ENCODE measurements around the gene FOXL2NB.

FOXL2NB gene

DNA sequence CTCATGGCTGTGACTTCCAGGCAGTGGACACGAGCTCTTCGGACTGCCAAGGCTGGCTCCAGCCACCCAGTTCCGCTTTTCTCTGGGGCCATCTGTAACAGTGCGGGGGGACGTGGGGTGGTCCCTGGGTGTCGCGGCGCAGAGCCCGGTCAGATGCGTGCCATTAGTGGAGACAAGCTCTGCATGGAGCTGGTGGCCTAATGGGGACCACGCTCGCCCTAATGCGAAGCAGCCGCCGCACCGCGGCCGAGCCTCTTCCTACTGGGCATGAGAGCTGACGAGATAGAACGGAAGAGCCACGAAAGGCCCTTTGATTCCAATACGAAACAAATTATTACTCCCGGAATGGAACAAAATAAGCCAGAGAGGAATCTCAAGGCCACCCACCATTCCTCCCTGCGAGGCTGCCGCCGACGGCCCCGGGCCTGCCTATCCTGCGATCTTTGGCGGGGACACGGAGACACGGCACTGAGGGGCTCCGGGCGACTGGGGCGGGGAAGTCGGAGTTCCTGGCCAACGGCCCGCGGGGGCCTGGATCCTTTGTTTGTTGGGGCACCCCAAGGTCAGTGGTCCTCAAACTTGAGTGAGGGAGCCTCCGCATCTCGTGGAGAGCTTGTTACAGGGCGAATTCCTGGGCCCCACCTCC lies 18.2 kb upstream of the FOXL2NB start:
- TF ChIP-seq, protein P1, sequence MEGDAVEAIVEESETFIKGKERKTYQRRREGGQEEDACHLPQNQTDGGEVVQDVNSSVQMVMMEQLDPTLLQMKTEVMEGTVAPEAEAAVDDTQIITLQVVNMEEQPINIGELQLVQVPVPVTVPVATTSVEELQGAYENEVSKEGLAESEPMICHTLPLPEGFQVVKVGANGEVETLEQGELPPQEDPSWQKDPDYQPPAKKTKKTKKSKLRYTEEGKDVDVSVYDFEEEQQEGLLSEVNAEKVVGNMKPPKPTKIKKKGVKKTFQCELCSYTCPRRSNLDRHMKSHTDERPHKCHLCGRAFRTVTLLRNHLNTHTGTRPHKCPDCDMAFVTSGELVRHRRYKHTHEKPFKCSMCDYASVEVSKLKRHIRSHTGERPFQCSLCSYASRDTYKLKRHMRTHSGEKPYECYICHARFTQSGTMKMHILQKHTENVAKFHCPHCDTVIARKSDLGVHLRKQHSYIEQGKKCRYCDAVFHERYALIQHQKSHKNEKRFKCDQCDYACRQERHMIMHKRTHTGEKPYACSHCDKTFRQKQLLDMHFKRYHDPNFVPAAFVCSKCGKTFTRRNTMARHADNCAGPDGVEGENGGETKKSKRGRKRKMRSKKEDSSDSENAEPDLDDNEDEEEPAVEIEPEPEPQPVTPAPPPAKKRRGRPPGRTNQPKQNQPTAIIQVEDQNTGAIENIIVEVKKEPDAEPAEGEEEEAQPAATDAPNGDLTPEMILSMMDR (conservative IDR thresholded peaks at IDR 0.05; ENCODE audit: low read depth, low read length), result no peak

DNA sequence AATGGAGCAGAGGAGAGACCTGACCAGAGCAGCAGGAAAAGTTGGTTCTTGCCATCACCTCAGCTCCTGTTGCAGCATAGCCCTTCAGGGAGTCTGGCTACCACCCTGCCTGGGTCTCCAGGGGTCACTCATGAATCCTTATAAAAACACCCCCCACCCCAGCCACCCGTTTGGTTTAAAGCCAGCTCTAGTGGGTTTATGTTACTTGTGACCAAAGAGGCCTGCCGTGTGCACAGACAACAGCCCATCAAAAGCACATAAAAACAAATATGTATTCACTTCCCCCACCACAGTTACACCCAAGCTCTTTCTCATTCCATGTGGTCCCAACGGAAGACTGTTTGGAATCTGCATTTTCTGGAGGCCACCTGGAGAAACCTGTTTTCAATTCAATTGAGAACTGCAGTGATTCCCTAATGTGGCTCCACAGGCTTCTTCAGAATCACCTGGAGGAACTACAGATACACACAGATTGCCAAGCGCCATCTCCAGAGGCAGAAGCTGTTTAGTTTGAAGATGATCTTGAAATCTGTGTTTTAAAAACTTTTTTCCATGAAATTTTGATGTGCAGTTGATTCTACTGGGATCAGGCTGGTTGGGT lies 13.8 kb upstream of the FOXL2NB start:
- DNase-seq (ENCODE audit: low read depth), result no peak
- TF ChIP-seq, protein P1 (conservative IDR thresholded peaks at IDR 0.05; ENCODE audit: low read depth, low read length), result no peak
- no peak overlapping the region for H3K4me3 ChIP-seq (ENCODE audit: low read depth, low read length)

More for the DNA sequence above, 18.2 kb upstream of the FOXL2NB start:
- DNase-seq (ENCODE audit: low read depth), result no peak
- H3K4me3 ChIP-seq (ENCODE audit: low read depth, low read length), result no peak overlapping the region

DNA sequence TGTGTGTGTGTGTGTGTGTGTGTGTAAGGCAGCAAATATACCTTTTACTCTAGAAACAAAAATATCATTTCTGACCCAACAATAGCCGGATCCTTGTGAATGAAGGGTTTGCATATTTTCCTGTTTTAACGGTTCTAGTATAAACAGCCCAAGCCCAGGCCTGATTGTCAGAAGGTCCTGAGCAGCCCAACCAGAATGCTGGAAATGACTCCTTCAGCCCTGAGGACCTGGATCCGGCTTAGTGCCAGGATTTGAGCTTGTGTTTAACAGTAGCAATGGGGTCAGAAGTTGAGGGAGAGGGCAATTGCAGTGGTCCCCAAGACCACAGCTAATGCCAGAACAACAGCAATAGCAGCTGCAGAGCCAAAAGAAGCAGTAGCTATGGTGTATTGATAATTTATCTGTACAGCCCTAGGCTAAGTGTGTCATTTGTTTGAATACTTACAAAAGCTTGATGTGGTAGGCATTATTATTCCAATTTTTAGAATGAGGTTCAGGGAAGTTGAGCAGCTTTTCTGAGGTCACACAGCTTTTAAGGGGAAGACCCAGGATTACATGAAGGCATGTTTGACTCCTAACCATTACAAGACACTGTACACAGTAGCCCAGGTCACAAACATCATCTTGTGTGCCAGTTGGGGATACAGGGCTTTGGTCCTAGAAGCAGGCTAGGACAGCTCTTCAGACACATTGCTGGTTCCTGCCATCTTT lies 12.9 kb upstream of the FOXL2NB start:
- TF ChIP-seq, protein P1 (conservative IDR thresholded peaks at IDR 0.05; ENCODE audit: low read depth, low read length), result no peak
- no peak for DNase-seq (ENCODE audit: low read depth)
- H3K4me3 ChIP-seq (ENCODE audit: low read depth, low read length), result no peak overlapping the region

- peak overlapping the region; percentile 46 for H3K4me3 ChIP-seq (ENCODE audit: low read depth, low read length)
- no peak for DNase-seq (ENCODE audit: low read depth)
- TF ChIP-seq, protein P1 (conservative IDR thresholded peaks at IDR 0.05; ENCODE audit: low read depth, low read length), result no peak
These were observed 11.5 kb upstream of the FOXL2NB start for GRCh38 chr3:138935505-138935862.

DNA sequence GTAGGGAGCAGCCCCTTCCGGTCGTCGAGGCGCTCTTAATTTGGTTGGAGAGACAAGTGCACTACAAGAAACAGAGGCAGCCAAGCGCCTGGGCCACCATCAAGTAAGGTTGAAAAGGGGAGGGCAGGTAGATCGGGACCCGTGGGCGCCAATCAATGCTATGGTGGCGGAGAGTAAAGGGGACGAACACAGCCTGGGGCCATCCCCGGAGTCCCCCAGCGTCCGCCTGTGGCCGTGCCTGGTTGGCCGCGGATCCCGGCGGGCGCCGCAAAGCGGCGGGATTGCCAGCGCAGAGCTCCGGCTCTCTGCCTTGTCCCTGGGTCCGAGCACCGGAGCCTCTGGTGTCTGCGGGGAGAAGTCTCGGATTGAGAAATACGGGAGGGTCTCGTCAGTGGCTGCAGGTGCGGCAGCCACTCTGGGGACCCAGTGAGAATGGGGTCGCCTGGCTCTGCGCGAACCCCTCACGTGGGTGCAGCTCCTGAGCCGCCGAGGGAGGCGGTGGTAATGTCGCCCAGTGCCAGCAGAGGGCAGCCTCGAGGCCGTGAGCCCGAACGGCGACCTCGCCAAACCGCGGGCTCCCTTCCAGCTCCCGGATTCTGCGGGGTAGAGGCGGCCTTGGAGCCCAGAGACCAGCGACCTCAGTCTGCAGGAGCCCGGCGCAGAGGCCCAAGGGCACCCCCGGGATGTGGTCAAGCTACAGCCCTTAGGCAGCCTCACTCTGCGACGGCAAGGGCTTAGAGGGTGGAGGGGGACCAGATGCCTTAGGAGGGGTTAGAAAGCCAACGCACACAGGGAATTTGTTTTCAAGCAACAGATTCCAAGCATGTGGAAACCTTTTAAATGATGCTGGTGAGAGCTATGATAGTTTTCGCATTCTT lies 10.9 kb upstream of the FOXL2NB start:
- peak overlapping the region; percentile 46 for H3K4me3 ChIP-seq (ENCODE audit: low read depth, low read length)
- TF ChIP-seq, protein P1 (conservative IDR thresholded peaks at IDR 0.05; ENCODE audit: low read depth, low read length), result peak; percentile 84
- peak; percentile 55 for DNase-seq (ENCODE audit: low read depth)

DNA sequence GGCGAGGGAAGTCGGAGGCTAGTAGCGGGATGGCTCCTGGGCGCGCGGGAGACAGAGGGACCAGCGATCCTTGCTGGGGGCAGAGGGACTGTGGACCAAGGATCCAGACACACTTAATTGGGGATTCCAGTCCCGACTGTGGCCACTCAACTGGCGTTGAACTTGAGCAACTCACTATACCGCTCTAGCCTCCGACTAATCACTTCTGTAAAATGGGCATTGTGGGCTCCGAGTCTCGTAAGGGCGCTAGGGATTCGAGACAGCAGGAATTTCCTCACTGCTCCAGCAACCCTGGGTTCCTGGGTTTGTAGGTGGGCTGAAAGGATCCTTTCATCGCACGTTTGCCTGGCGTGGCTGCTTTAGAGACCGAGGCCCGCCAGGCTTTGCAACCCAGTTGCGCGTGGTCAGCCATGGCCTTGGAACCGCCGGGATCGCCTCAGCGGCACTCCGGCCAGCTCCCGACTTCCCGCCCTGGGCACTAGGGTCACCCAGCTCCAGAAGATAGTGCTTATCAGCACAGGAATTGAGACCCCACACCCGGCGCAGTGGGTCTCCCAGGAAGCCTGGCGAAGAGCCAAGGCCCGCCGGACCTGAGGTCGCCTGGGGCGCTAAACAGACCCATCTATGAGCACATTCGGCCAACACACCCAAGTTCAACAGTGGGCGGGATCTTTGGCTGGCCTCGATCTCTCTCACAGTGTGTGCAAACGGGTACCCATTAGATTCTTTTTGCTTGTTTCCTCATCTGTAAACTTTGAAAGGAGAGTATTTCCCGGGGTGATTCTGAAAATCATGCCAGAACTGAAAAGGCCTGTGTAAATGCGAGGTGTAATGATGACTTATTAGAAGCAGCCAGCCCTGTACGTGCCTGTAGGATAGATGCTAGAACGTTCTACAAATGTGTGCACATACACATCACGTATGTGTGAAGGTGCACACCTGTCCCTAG lies 10.0 kb upstream of the FOXL2NB start:
- DNase-seq (ENCODE audit: low read depth), result no peak
- H3K4me3 ChIP-seq (ENCODE audit: low read depth, low read length), result no peak overlapping the region
- TF ChIP-seq, protein P1 (conservative IDR thresholded peaks at IDR 0.05; ENCODE audit: low read depth, low read length), result no peak
